H1 (cell line): ENCODE data around the gene TCIRG1. TPM values are rescaled to one million over a fixed set of nuclear protein-coding genes. Genes with fewer than 3 reads are reported as not detected.

Experiments
- CTCF ChIA-PET: fragments of 300-600 bp; sonication (Branson Sonifier 250); formaldehyde crosslinking; loops from one replicate; lab custom pipeline; 2021; ENCODE audit not compliant: partially characterized antibody; lab: Charles Lee
- POLR2A ChIA-PET: fragments of 300-600 bp; sonication (Branson Sonifier 250); formaldehyde crosslinking; loops from one replicate; lab custom pipeline; 2021; ENCODE audit warnings: inconsistent platforms; ENCODE audit not compliant: partially characterized antibody; lab: Charles Lee
- DNase-seq, 2 experiments: peaks; one replicate each; pipeline versions ENCODE4 v3.0.0 to v3.0.0-alpha.2; 2010 to 2022; ENCODE audit warnings: low spot score in 2 of 2, low read depth in 1 of 2, mixed read lengths in 1 of 2
- FAIRE-seq: peaks from 2 replicates; lab custom pipeline; 2011; peaks lifted over from hg19 to GRCh38; lab: Jason Lieb, UNC
- H2AFZ ChIP-seq: 2 replicates; pipeline ENCODE4 v1.8.1; 2012; ENCODE audit warnings: low read length, inconsistent platforms
- H2AK5ac ChIP-seq: 2 replicates; pipeline ENCODE4 v1.6.1; 2013; ENCODE audit warnings: low read depth, low read length
- H2BK120ac ChIP-seq: replicated peaks from 2 replicates; pipeline ENCODE3; 2013; ENCODE audit warnings: low read depth, low read length, inconsistent platforms
- H2BK12ac ChIP-seq: 2 replicates; pipeline ENCODE4 v1.6.1; 2013; ENCODE audit warnings: low read depth, low read length
- H2BK15ac ChIP-seq: 2 replicates; pipeline ENCODE4 v1.6.1; 2013; ENCODE audit warnings: low read length
- H2BK20ac ChIP-seq: 2 replicates; pipeline ENCODE4 v1.6.1; 2013; ENCODE audit warnings: low read length
- H2BK5ac ChIP-seq: 2 replicates; pipeline ENCODE4 v1.6.1; 2013; ENCODE audit warnings: low read depth, low read length
- H3K14ac ChIP-seq: 2 replicates; pipeline ENCODE4 v1.6.1; 2013; ENCODE audit warnings: inconsistent platforms; ENCODE audit not compliant: insufficient read length
- H3K18ac ChIP-seq: 2 replicates; pipeline ENCODE4 v1.6.1; 2013; ENCODE audit warnings: low read length; ENCODE audit errors: extremely low read depth
- H3K23ac ChIP-seq: 2 replicates; pipeline ENCODE4 v1.6.1; 2013; ENCODE audit warnings: inconsistent platforms; ENCODE audit not compliant: insufficient read length
- H3K23me2 ChIP-seq: 2 replicates; pipeline ENCODE4 v1.6.1; 2013; ENCODE audit warnings: low read depth, low read length
- H3K27ac ChIP-seq: 2 replicates; pipeline ENCODE4 v1.6.1; 2011; ENCODE audit warnings: low read depth, low read length, inconsistent platforms
- H3K27me3 ChIP-seq, 4 experiments: replicated peaks in 1 of 4; 1 replicate in 1 of 4; 2 replicates in 3 of 4; pipeline versions ENCODE4 v1.6.1 to v1.8.1; 2011 to 2013; ENCODE audit warnings: low read length in 3 of 4, mild to moderate bottlenecking in 3 of 4, inconsistent platforms in 2 of 4, mixed read lengths in 2 of 4, moderate library complexity in 1 of 4; ENCODE audit not compliant: control insufficient read depth in 3 of 4, insufficient read depth in 3 of 4; ENCODE audit errors: extremely low read depth in 1 of 4
- H3K36me3 ChIP-seq, 4 experiments: 2 replicates each; pipeline versions ENCODE4 v1.6.1 to v1.8.1; 2011 to 2013; ENCODE audit warnings: mild to moderate bottlenecking in 4 of 4, low read length in 3 of 4, moderate library complexity in 2 of 4, control low read depth in 1 of 4, inconsistent platforms in 1 of 4; ENCODE audit not compliant: insufficient read depth in 4 of 4, control insufficient read depth in 2 of 4
- H3K4ac ChIP-seq: replicated peaks from 2 replicates; pipeline ENCODE3; 2013; ENCODE audit warnings: low read length, low read depth, mixed read lengths, inconsistent platforms; ENCODE audit not compliant: insufficient read length
- H3K4me1 ChIP-seq, 4 experiments: replicated peaks in 1 of 4; 1 replicate in 1 of 4; 2 replicates in 3 of 4; pipeline versions ENCODE4 v1.6.1 to v1.8.1; 2011 to 2013; ENCODE audit warnings: low read length in 3 of 4, inconsistent platforms in 2 of 4, mixed read lengths in 1 of 4; ENCODE audit not compliant: insufficient read depth in 4 of 4, control insufficient read depth in 3 of 4
- H3K4me2 ChIP-seq, 2 experiments: 2 replicates each; pipeline versions ENCODE4 v1.6.1 to v1.8.1; 2011 to 2013; ENCODE audit warnings: low read depth in 2 of 2, low read length in 2 of 2, control low read depth in 1 of 2, inconsistent platforms in 1 of 2, mild to moderate bottlenecking in 1 of 2; ENCODE audit not compliant: insufficient read depth in 1 of 2
- H3K4me3 ChIP-seq, 4 experiments: fragments of 200-600, 300-600 bp in 1 of 4; sonication (generic), shearing (Covaris generic), sonication (Bioruptor Twin) in 1 of 4; 2 replicates each; pipeline versions ENCODE4 v1.5.1 to v1.8.1; 2011 to 2016; ENCODE audit warnings: low read length in 4 of 4, low read depth in 3 of 4, control low read depth in 2 of 4, inconsistent platforms in 2 of 4, mild to moderate bottlenecking in 2 of 4, mixed read lengths in 1 of 4, moderate library complexity in 1 of 4; ENCODE audit not compliant: insufficient read depth in 2 of 4; ENCODE audit errors: extremely low read depth in 1 of 4
- H3K56ac ChIP-seq: replicated peaks from 2 replicates; pipeline ENCODE3; 2013; ENCODE audit warnings: low read depth, mild to moderate bottlenecking, mixed read lengths, low read length, inconsistent platforms; ENCODE audit not compliant: insufficient read length
- H3K79me1 ChIP-seq: 2 replicates; pipeline ENCODE4 v1.6.1; 2013; ENCODE audit warnings: low read depth, low read length, control low read depth
- H3K79me2 ChIP-seq, 2 experiments: 2 replicates each; pipeline versions ENCODE4 v1.6.1 to v1.8.1; 2012 to 2013; ENCODE audit warnings: low read length in 2 of 2, mild to moderate bottlenecking in 2 of 2, inconsistent platforms in 1 of 2; ENCODE audit not compliant: insufficient read depth in 2 of 2, control insufficient read depth in 1 of 2
- H3K9ac ChIP-seq, 4 experiments: replicated peaks in 1 of 4; 1 replicate in 1 of 4; 2 replicates in 3 of 4; pipeline versions ENCODE4 v1.6.1 to v1.8.1; 2011 to 2013; ENCODE audit warnings: low read depth in 3 of 4, low read length in 3 of 4, control low read depth in 2 of 4, mild to moderate bottlenecking in 2 of 4, moderate library complexity in 2 of 4, inconsistent platforms in 1 of 4; ENCODE audit errors: extremely low read depth in 1 of 4
- H3K9me3 ChIP-seq, 2 experiments: 2 replicates each; pipeline versions ENCODE4 v1.6.1 to v1.8.1; 2012 to 2013; ENCODE audit warnings: mild to moderate bottlenecking in 2 of 2, moderate library complexity in 2 of 2, control low read depth in 1 of 2, inconsistent platforms in 1 of 2, low read depth in 1 of 2, low read length in 1 of 2, mixed read lengths in 1 of 2; ENCODE audit not compliant: insufficient read depth in 2 of 2
- H4K20me1 ChIP-seq, 2 experiments: replicated peaks in 1 of 2; 2 replicates each; pipeline versions ENCODE3 to v1.8.1; 2011 to 2013; ENCODE audit warnings: inconsistent platforms in 2 of 2, low read length in 2 of 2, mild to moderate bottlenecking in 1 of 2; ENCODE audit not compliant: insufficient read depth in 2 of 2, control insufficient read depth in 1 of 2
- H4K5ac ChIP-seq: 2 replicates; pipeline ENCODE4 v1.6.1; 2013; ENCODE audit warnings: low read length, low read depth, mixed read lengths, inconsistent platforms; ENCODE audit not compliant: insufficient read length
- H4K8ac ChIP-seq: 2 replicates; pipeline ENCODE4 v1.8.0; 2013; ENCODE audit warnings: mild to moderate bottlenecking, moderate library complexity, low read length, inconsistent platforms; ENCODE audit not compliant: insufficient read depth; ENCODE audit errors: extremely low read depth
- H4K91ac ChIP-seq: replicated peaks from 2 replicates; pipeline ENCODE3; 2013; ENCODE audit warnings: low read length, mixed read lengths, inconsistent platforms; ENCODE audit not compliant: insufficient read length
- KDM4A ChIP-seq: IDR thresholded peaks from one replicate; pipeline ENCODE4 v1.7.1; 2012; ENCODE audit warnings: low read depth, mild to moderate bottlenecking, moderate library complexity, low read length, inconsistent platforms; ENCODE audit not compliant: severe bottlenecking
- WGBS, 2 experiments: shearing (Covaris generic) in 1 of 2; methylation state at CpG; one replicate each; pipeline versions ENCODE4 v1.1.6 to v1.1.7; 2013 to 2015; ENCODE audit warnings: low lambda C conversion rate in 2 of 2, mixed read lengths in 2 of 2, inconsistent platforms in 1 of 2, low coverage in 1 of 2, missing lambda C conversion rate in 1 of 2; ENCODE audit not compliant: insufficient replicate concordance in 2 of 2, insufficient coverage in 1 of 2, insufficient read length in 1 of 2; ENCODE audit errors: extremely low coverage in 1 of 2, missing lambda C conversion rate in 1 of 2; 5-methylcytosine and 5-hydroxymethylcytosine counted together
- polyA plus RNA-seq, 7 experiments: library from polyadenylated mRNA; depleted of rRNA in 3 of 7; stranded (reverse) in 5 of 7; unstranded in 2 of 7; fragments of >200 nt in 5 of 7; fragments of 200-250 nt in 2 of 7; gene quantifications; 1 replicate in 5 of 7; 2 replicates in 1 of 7; 4 replicates in 1 of 7; pipeline versions ENCODE4 v1.2.1 to v1.2.3, GENCODE V29; 2011 to 2013; ENCODE audit warnings: missing spikeins in 2 of 7, mixed read lengths in 2 of 7
- total RNA-seq: library from RNA; stranded (reverse); fragmentation: NEBNext Ultra II Directional; extraction: Animal tissue kit (Norgen Biotek cat#: 25700); gene quantifications from 2 replicates; pipeline ENCODE4 v1.2.1, GENCODE V29; 2021
- TF ChIP-seq, protein P1 (sequence below): IDR thresholded peaks from 2 replicates; pipeline ENCODE4 v1.6.1; 2012; ENCODE audit warnings: inconsistent platforms

Gene TCIRG1
- total and polyA plus RNA-seq, 2 of the 8 experiments (the other 6 are each of a cell fraction or from before 2014, with no cell fraction given): 25.3 to 39.6 TPM

DNA sequence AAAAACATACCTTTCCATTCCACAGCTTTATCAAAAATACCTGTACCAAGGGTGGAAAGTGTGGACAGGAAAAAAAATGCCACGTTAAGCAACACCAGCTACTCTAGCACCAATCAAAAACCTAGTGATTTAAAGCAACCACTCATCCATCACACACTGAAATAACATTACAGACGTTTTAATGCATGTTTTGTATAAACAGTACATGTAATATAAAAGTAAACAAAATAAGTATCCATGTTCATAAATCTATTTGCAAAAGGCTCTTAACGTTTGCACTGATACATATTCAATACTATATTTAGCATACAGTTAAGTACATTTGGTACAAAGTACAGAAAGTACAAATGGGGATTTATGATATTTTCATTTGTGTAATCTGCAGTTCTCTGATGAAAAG lies 43.7 kb downstream of the TCIRG1 start:
- no peak overlapping the region for H3K4me3 ChIP-seq
- no peak overlapping the region for H2BK12ac ChIP-seq
- no peak overlapping the region for H3K4me2 ChIP-seq
- no peak overlapping the region for H3K9ac ChIP-seq
- H2BK120ac ChIP-seq: no peak overlapping the region
- no peak overlapping the region for H2BK5ac ChIP-seq
- H4K20me1 ChIP-seq: peaks cover 3 to 12% of the 10 kb centered on the region in 2 experiments
- 90% methylated on average over 3 of the region's 3 CpGs; no CpG with 5 or more reads in 1 of the 2 experiments for WGBS, 2 experiments
- ChIA-PET CTCF (interaction anchor here (1.0 kb wide), 1 partner anchor 12 kb away, joined by 3 read pairs; no protein-coding TSS in a partner anchor), POLR2A (interaction anchor here (2.1 to 3.4 kb wide), 2 partner anchors 10 to 11 kb away, joined by 7 to 12 read pairs; no protein-coding TSS in a partner anchor)
- H4K8ac ChIP-seq: no peak overlapping the region
- peaks cover 2 to 35% (median 16%) of the 10 kb centered on the region in 4 experiments; a peak in 7 of 8 replicates for H3K36me3 ChIP-seq
- H2BK20ac ChIP-seq: no peak overlapping the region
- H2AK5ac ChIP-seq: no peak overlapping the region
- no peak for DNase-seq
- H3K23me2 ChIP-seq: no peaks in the 10 kb centered on the region
- H3K14ac ChIP-seq: no peak overlapping the region
- H3K56ac ChIP-seq: no peak overlapping the region
- no peak overlapping the region for H2BK15ac ChIP-seq
- H4K5ac ChIP-seq: no peak overlapping the region
- FAIRE-seq: no peak
- H3K4me1 ChIP-seq: no peaks in the 10 kb centered on the region
- no peak overlapping the region for H4K91ac ChIP-seq
- H3K4ac ChIP-seq: no peak overlapping the region
- TF ChIP-seq, protein P1, sequence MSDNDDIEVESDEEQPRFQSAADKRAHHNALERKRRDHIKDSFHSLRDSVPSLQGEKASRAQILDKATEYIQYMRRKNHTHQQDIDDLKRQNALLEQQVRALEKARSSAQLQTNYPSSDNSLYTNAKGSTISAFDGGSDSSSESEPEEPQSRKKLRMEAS: no peak
- TF ChIP-seq KDM4A: no peak
- H3K79me1 ChIP-seq: peaks cover 14% of the 10 kb centered on the region
- H2AFZ ChIP-seq: no peak overlapping the region
- no peaks in the 10 kb centered on the region for H3K9me3 ChIP-seq
- no peak overlapping the region for H3K23ac ChIP-seq
- no peaks in the 10 kb centered on the region for H3K27me3 ChIP-seq
- H3K79me2 ChIP-seq: peaks cover 3 to 66% of the 10 kb centered on the region in 2 experiments; a peak in 3 of 4 replicates
- H3K18ac ChIP-seq: no peak overlapping the region
- H3K27ac ChIP-seq: no peak overlapping the region
